HG03097 (cell line): ENCODE data around the gene PPP2R3C.
"Not testable (repeated sequence)": the region's sequence is repeated elsewhere in the genome, so short reads cannot be mapped to it uniquely, and the experiment has no call there.

Source experiments
- ATAC-seq: cut with Tn5 transposase; IDR thresholded peaks from one replicate; pipeline ENCODE4 v1.9.1; 2021; ENCODE audit not compliant: unreplicated experiment, low FRiP score

Gene PPP2R3C

DNA sequence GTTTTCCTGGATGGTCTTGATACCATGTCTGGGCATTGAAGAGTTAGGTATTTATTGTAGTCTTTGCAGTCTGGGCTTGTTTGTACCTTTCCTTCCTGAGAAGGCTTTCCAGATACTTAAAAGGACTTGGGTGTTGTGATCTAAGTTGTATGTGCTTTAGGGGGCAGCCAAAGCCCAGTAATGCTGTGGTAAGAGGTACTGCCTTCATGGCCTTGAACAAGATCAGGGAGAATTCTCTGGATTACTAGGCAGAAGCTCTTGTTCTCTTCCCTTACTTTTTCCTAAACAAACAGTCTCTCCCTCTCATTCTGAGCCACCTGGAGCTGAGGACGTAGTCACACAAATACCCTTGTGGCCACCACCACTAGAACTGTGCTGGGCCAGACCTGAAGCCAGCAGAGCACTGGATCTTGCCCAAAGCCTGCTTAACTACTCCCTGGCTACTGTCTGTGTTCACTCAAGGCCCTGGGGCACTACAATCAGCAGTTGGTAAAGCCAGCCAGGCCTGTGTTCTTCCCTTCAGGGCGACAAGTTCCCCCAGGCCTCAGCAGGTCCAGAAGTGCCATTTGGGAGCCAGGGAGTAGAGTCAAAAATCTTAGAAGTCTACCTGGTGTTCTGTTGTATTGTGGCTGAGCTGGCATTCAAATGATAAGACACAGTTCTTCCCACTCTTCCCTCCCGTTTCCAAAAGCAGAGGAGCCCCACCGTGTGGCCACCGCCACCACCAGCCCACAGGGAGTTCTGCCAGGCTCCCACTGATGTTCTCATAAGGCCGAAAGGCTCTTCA lies 11.9 kb upstream of the PPP2R3C start:
- ATAC-seq = no peak

DNA sequence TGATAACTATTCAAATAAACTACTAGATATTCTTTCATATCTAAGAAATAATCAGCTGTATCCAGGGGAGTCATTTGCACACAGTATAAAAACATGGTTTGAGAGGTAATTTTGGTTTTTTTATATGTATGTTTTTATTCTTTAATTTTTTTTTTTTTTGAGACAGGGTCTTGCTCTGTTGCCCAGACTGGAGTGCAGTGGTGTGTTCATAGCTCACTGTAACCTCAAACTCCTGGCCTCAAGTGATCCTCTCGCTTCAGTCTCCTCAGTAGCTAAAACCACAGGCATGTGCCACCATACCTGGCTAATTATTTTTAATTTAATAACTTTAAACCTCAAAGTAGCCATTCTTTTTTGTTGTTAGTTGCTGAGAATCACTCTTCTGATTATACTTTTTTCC lies 2.3 kb upstream of the PPP2R3C start:
- ATAC-seq = no peak

DNA sequence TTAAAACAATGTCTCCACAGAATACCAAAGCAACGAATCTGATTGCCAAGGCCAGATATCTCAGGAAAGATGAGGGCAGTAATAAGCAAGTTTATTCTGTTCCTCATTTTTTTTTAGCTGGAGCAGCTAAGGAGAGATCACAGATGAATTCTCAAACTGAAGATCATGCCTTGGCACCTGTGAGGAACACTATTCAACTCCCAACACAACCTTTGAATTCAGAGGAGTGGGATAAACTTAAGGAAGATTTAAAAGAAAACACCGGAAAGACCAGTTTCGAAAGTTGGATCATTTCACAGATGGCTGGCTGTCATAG lies 1.6 kb upstream of the PPP2R3C start:
- ATAC-seq = no peak

DNA sequence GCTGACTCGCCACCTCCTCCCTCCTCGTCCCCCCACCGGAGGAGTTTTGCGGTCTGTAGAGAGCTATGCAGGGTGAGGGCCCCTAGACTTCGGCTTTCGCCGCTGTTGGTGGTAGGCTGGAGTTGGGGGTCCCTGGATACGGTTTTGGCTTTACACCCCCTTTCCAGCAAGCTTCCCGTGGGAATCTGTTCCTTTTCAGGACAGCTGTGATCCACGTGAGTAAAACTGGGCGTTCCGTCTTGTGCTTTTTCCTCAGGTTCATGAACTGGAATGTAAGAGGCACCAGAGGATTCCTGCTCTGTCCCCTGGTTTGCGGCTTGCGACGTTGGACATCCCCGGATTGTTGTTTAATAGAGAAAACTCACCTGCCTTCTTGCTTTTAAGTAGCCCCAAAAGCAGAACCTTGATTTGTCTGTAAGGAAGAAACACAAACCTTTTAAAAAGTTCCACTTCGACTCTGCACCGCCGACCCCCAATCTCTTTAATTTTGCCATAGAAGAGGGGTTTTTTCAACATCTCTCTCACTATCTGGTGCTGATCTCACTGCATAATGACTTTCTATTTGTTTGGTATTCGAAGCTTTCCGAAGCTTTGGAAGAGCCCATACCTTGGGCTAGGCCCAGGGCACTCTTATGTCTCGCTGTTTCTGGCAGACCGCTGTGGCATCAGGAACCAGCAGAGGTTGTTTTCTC lies 1.1 kb upstream of the PPP2R3C start:
- ATAC-seq = no peak

DNA sequence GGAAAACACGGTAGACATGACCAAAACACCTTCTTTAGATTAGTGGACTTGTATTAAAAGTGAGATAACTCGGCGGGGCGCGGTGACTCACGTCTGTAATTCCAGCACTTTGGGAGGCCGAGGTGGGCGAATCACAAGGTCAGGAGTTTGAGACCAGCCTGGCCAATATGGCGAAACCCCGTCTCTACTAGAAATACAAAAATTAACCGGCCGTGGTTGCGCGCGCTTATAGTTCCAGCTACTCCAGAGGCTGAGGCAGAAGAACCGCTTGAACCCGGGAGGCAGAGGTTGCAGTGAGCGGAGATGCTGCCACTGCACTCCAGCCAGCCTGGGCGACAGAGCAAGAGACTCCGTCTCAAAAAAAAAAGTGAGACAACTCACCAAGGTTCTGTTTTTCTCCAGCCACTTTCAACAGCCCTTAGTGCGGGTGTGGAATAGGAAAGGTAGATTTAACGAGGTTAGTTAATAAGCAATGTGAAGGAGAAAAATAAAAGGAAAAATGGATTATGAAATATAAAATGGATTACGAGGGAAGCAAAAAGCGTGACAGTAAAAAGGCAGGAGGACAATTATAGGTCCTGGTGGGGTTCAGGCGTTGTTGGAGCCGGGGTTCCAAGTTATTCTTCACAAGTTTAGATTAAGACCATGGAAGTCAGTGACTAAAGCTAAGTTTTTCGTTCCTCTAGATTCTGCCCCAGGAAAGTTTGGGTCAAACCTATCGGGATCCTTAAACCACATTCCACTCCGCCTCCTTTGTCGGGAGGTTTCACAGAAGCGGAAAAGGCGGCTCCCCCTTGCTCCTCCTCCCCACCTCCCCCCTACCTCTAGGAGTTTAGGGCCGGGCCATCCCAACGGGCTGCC lies 534 bp downstream of the PPP2R3C start:
- no peak for ATAC-seq

DNA sequence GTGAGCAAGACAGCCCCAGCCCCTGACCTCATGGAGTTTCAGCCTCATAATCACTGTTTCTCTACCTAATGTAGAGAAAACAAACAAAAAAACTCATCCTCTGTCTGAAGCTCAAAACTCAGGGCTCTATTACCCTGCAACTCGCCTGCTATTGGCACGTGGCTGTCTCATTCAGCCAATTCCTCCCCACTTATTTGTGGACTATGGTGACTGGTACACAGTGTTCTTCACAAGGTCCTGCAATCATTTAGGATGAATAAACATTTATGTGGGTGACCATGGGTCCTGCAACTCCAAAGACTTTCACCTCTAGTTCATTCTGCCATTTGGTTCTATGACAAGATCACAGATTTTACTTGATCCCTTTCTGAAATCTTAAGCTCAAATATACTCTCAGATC lies 4.7 kb downstream of the PPP2R3C start:
- no peak for ATAC-seq

DNA sequence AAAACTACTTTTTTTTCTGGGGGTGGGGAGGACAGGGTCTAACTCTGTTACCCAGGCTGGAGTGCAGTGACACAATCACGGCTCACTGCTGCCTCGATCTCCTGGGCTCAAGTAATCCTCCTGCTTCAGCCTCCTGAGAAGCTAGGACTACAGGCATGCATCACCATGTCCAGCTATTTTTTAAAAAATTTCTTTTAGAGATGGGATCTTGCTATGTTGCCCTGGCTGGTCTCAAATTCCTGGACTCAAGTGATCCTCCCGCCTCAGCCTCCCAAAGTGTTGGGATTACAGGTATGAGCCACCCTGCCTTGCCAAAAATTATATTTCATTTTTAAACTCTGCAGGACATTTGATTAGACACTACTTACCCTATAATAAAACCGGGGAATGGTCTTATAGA lies 5.5 kb downstream of the PPP2R3C start:
- no peak for ATAC-seq

DNA sequence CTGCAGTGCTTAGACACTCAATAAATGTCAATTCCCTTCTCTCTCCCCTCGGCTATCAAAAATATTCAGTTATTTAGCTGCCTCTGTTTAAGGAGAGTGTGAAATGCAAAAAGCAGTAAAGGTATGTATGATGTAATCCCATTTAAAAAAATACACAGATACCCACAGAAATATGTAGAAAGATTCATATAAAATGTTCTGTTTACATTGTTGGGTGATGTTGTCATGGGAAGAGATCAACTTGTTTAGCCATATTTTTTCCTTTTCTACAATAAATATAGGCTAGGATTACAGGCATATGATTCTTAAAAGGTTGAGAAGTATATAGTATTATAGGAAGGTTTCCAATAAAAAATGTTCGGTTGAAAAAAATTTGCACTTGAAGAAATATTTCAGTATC lies 7.8 kb downstream of the PPP2R3C start:
- ATAC-seq = no peak

DNA sequence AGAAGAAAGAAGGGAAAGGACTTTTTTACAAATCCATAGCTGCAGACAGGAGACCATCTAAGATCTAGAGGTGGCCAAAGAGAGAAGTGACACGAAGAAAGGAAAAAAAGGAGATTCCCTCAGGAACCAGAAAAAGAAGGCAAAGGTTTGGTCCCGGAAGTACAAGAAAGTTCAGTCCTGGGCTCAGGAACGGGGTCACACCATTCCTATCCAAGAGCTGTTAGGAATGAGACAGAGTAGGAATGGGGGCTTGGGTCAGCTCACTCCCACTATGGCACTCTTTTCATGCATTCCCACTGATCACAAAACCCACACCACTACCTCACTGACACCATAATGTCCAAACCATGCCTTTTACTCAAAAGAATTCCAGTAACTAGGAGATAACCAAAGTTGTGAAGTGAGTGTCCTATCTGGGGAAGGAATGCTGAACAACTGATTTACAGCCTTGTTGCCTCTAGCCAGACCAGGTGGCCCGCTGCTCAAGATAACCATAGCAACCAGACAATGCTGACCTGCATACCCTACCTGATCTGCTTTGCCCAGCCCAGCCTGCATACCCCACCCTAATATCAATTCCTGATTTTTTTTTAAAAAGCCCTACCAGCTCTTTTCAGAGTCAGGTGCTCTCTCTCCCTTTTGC lies 8.4 kb downstream of the PPP2R3C start:
- no peak for ATAC-seq

DNA sequence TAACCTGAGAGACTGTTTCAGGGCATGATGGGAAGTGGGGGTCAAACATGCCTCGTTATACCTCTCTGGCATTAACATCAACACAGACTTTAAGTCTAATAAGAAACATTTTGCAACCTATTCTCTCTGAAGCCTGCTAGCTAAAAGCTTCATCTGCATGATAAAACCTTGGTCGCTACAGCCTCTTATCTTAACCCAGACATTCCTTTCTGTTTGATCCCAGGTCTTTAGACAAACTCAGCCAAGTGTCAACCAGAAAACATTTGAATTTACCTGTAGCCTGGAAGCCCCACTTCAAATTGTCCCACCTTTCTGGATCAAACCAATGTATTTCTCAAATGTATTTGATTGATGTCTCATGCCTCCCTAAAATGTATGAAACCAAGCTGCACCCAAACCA lies 9.1 kb downstream of the PPP2R3C start:
- no peak for ATAC-seq

DNA sequence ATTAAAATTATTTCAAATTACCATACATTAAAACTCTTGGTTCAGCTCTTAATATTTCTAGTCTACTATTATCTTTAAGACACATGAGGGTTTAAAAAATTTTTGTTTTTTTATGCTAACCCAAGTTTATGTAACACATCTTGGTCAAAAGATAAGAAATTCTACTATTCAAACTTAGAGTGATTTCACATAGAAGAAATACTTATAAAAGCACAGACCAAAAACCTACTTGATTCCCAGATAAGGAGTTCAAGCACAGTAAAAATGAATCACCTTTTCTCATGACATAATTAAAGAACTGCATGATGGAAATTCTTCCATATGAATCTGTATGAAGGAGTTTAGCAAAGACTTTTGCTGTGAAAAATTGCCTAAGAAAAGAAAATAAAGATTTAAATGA lies 13.9 kb downstream of the PPP2R3C start:
- ATAC-seq = no peak

DNA sequence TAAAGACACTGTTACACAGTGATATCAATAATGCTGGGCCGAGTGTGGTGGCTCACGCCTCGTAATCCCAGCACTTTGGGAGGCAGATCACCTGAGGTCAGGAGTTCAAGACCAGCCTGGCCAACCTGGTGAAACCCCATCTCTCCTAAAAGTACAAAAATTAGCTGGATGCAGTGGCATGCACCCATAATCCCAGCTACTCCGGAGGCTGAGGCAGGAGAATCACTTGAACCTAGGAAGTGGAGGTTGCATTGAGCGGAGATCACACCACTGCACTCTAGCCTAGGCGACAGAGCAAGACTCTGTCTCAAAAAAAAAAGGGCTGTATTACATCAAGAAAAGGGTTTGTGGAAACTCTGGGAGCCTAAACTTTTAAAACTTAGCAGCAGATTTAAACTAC lies 27.1 kb downstream of the PPP2R3C start:
- not testable (repeated sequence) for ATAC-seq

DNA sequence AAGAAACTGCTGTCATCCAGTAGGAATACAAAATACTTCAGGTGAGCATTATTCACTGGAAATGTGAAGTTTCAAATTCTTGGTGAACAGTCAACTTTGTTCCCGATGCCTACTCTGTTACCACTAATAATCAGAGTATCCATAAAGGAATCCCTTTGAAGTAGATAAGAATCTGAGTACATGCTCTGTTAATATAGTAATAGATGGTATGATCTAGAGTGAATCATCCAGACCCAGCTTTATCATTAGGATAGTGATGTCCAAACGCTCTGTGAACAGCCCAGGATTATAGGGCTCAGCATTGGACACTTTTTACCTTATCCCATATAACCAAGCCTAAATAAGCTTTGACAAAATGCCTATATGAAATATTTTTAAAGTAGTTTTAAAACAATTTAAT lies 33.3 kb downstream of the PPP2R3C start:
- no peak for ATAC-seq

DNA sequence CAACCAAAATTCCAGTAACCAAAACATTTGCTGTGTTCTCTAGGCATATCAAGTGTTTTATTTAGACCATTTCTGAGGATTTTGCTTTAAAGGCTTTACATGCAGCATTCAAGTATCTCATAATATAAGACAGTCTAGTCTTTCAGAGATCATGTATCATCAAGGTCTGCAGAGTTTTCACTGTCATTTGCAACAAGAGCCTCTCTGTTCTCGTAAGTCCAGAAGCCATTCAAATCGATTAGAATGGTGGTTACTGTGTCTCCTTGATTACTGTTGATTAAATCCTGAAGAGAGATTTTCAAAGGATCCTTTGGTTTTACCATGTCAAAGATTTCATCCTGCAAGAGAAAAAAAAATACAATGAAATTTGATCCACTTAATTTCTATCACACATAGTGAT lies 36.3 kb downstream of the PPP2R3C start:
- ATAC-seq = no peak

DNA sequence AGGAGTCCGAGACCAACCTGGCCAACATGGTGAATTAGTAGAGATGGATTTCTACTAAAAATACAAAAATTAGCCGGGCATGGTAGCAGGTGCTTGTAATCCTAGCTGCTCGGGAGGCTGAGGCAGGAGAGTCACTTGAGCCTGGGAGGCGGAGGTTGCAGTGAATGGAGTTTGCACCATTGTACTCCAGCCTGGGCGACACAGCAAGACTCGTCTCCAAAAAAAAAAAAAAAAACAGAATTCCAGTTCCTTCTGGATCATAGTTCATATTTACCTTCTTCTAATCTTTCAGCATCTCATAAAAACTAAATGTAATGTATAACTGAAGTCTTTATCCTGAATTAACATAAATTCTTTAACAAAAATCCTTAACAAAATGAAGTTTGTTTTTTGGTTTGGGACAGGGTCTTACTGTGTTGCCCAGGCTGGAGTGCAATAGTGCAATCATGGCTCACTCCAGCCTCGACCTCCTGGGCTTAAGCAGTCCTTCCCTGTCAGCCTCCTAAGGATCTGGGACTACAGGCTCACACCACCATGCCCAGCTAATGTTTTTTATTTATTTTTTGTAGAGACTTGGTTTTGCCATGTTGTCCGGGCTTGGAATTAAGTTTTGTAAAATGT lies 38.1 kb downstream of the PPP2R3C start:
- ATAC-seq = no peak

DNA sequence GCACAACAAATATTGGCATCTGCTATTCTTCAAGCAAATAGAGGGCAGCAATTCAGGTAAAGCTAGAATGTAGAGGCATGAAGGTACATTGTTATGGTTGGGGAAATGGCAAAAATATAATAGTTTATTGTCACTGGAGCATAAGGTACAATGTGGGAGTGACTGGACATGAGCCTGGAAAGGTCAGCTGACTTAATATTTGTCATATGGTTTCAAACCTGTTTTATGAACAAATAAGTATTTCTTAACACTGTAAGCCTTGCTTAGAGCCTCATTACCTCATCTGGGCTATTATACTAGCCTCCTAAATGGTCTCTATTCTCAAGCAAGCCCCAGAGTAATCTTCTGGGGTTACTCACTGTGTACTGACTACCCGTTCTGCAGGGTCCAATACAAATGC lies 42.0 kb downstream of the PPP2R3C start:
- no peak for ATAC-seq

DNA sequence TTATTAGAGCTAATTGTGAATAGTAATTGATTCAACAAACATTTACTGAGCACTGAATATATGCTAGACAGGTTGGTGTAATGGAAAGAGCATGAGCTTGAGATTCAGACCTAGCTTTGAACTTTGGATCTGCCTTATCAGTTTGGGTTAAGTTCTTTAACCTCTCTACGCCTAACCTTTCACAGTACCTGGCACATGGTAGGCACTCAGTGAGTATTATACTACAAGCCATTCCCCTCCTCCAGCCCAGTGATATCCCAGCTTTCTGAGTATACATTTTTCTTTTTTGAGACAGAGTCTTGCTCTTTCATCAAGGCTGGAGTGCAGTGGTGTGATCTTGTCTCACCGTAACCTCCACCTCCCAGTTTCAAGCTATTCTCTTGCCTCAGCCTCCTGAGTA lies 43.7 kb downstream of the PPP2R3C start:
- no peak for ATAC-seq

DNA sequence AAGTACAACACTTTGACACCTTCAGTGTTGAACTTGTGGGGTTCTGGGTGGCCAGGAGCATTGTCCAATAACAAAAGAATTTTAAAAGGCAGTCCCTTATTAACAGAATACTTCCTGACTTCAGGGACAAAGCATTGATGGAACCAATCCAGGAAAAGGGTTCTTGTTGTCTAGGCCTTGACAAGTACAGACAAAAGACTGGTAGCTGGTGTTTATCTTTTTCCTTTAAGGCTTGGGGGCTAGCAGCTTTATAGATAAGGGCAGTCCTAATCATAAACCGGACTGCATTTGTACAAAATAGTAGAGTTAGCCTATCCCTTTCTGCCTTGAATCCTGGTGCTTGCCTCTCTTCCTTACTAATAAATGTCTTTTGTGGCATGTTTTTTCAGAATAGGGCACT lies 48.3 kb downstream of the PPP2R3C start:
- no peak for ATAC-seq

DNA sequence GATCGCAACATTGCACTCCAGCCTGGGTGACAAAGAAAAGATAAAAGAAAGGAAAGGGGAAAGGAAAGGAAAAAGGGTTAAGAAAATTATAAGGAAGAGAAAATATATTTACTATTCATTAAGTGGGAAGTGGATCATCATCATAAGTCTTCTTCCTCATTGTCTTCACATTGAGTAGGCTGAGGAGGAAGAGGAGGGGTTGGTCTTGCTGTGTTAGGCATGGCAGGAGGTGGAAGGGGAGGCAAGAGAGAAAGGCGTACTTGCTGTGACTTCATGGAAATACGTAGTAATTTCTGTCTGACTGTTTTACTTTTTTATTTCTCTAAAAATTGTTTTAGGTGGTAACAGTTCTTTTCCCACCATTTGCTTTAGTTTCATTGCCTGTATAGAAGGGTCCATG lies 49.6 kb downstream of the PPP2R3C start:
- no peak for ATAC-seq

DNA sequence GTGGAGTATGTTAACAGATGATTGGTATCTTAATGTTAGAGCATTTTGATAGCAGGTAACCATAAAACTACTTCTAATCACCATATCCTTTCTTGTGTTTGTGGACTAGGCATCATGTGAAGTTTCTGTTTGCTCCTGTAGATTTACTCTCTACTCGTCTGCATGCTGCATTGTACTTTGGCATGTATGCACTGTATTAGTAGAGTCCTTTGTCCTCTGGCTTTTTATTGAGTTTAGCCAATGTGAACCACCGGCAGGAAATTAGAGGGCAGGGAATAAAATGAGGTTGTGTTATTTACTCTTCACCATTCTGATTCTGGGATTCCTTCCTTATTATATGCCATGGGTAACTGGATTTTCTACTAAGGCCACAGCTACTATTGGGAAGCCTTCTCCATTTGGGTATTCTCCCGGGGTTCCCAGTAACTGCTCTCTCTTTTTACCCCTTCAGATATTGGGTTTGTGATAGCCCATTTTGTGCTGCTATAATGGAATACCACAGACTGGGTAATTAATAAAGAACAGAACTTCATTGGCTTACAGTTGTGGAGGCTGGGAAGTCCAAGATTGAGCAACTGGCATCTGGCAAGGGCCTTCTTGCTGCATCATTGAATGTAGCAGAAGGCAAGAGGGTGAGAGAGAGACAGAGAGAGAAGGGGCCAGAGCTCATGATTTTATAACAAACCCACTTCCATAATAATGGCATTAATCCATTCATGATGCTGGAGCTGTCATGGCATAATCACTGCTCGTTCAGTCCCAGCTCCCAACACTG lies 53.4 kb downstream of the PPP2R3C start:
- no peak for ATAC-seq
